ENCODE data around the gene HSP90AA1. TPM values are rescaled to one million over a fixed set of nuclear protein-coding genes. Genes with fewer than 3 reads are reported as not detected.
A peak's percentile ranks its signal among the peaks of the same experiment; 100 is the strongest.
"Not testable (repeated sequence)": the region's sequence is repeated elsewhere in the genome, so short reads cannot be mapped to it uniquely, and the experiment has no call there.

Gene HSP90AA1
- 535 TPM for polyA plus RNA-seq (2012; ENCODE audit: low read depth, missing spikeins)

DNA sequence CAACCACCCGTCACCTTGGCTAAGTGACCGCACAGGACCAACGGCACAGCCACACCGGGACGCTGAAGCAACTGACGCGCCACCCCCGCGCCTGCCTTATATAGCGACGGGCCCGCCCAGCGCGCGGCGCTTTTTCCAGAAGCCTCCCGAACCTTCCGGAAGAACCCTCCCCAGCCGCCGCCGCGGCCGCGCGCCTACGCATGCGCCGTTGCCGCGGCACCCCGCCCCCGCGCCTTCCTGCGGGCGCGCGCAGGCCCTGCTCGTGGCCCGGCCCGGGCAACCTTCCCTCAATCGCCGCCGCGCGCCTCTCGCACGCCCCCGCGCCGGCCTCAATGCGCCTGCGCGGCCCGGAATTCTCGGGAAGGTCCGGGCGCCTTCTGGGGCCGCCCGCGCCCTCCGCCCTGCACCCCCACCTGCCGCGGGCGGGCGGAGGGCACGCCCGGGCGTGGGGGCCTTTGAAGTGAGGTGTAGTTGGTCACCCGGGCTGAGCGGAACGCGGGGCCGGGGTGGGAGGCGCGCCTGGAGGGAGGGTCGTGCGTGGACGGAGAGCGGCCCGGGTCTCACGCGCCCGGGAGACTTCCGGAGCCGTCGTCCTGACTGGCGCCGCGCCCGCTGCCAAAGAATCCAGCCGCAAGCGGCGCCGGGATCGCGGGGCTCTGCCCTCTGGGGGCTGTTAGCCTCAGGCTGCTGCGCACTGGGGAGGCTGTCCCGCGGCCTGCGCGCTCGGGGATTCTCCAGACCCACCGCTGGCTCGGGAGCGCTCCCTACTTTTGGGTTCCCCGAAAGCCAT, at the start of gene HSP90AA1:
HSP90AA1 (minus strand) TSS at position 73 of the 790 bp plus-strand sequence. CDS start 666 bp downstream, outside the sequence.
- peak; percentile 93 for FAIRE-seq
- DNase-seq (ENCODE audit: insufficient read length, low spot score), result peak; percentile 90
- peak; percentile 91 for TF ChIP-seq TAF1 (IDR thresholded peaks at IDR 0.05; ENCODE audit: low read depth, low read length)
- peak; percentile 99 for TF ChIP-seq POLR2A (IDR thresholded peaks at IDR 0.05; ENCODE audit: low read depth, low read length)
- TF ChIP-seq SPI1 (IDR thresholded peaks at IDR 0.05; ENCODE audit: low read depth, low read length), result no peak
- no peak for TF ChIP-seq PAX5 (IDR thresholded peaks at IDR 0.05; ENCODE audit: insufficient read depth, low read length, severe bottlenecking)
- peak; percentile 91 for TF ChIP-seq POU2F2 (IDR thresholded peaks at IDR 0.05; ENCODE audit: low read depth, low read length)
- TF ChIP-seq POLR2AphosphoS5 (IDR thresholded peaks at IDR 0.05; ENCODE audit: low read depth, low read length), result peak; percentile 99

DNA sequence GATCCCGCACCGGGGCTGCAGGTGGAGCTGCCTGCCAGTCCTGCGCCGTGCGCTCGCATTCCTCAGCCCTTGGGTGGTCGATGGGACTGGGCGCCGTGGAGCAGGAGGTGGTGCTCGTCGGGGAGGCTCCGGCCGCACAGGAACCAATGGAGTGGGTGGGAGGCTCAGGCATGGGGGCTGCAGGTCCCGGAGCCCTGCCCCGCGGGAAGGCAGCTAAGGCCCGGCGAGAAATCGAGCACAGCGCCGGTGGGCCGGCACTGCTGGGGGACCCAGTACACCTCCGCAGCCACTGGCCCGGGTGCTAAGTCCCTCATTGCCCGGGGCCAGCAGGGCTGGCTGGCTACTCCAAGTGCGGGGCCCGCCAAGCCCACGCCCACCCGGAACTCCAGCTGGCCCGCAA, 48.6 kb upstream of the HSP90AA1 start:
- DNase-seq (ENCODE audit: insufficient read length, low spot score); FAIRE-seq: not testable (repeated sequence)

DNA sequence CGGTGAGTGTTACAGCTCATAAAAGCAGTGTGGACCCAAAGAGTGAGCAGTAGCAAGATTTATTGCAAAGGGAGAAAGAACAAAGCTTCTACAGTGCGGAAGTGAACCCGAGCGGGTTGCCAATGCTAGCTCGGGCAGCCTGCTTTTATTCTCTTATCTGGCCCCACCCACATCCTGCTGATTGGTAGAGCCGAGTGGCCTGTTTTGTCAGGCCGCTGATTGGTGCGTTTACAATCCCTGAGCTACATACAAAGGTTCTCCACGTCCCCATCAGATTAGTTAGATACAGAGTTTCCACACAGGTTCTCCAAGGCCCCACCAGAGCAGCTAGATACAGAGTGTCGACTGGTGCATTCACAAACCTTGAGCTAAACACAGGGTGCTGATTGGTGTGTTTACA, 47.9 kb upstream of the HSP90AA1 start:
- not testable (repeated sequence) for FAIRE-seq; DNase-seq (ENCODE audit: insufficient read length, low spot score)

DNA sequence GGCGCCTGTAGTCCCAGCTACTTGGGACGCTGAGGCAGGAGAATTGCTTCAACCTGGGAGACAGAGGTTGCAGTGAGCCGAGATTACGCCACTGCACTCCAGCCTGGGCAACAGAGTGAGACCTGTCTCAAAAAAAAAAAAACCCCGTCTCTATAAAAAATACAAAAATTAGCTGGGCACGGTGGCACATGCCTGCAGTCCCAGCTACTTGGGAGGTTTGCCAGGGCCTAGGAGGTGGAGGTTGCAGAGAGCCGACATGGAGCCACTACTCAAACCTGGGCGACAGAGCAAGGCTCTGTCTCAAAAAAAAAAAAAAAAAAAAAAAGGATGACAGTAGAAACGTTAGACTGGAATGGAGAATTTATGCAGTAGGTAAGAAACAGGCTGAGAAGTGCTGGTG, 47.2 kb upstream of the HSP90AA1 start:
- not testable (repeated sequence) for FAIRE-seq; DNase-seq (ENCODE audit: insufficient read length, low spot score)

DNA sequence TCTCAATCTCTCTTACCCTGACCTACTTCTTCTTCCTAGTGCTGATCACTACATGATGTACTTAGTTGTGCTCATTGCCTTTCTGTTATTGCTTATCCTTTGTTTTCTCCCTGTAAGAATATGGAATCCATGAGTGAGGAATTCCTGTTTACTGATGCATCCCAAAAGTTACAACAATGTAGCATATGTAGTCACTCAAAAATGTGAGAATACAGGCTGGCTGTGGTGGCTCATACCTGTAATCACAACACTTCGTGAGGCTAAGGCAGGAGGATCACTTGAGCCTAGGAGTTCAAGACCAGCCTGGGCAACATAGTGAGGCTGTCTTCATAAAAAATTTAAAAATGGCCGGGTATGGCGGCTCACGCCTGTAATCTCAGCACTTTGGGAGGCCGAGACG, 44.9 kb upstream of the HSP90AA1 start:
- no peak for FAIRE-seq
- no peak for DNase-seq (ENCODE audit: insufficient read length, low spot score)
- TF ChIP-seq TAF1 (IDR thresholded peaks at IDR 0.05; ENCODE audit: low read depth, low read length), result no peak
- TF ChIP-seq POLR2AphosphoS5 (IDR thresholded peaks at IDR 0.05; ENCODE audit: low read depth, low read length), result no peak
- no peak for TF ChIP-seq PAX5 (IDR thresholded peaks at IDR 0.05; ENCODE audit: insufficient read depth, low read length, severe bottlenecking)

DNA sequence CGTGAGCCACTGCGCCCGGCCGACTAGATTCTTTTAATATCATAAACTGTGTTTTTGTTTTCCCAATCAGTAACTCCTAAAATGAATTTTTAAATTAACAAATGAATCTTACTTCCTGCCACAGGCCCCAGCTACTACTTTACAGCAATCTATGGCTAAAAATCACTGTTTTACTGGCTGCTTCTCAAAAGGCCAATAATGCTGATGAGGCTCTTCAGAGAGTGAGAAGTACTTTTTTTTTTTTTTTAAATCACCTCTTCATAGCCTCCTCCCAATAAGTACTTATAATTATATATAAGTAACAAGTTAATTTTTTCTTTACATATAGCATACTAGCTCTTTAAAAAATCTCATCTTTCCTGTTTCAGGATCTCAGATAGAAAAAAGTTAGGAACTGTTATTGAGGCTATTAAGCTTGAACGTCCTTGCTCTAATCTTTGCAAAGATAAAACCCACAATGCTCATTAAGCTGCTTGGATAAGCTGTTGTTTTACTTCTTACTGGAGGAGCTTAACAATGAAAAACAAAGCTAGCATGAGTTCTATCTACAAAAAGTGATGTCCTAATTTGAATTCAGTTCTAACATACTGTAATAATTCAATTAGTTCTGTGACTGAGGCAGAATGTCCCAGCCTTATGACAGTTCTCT, 40.1 kb upstream of the HSP90AA1 start:
- FAIRE-seq (no peak), DNase-seq (ENCODE audit: insufficient read length, low spot score) (no peak)

DNA sequence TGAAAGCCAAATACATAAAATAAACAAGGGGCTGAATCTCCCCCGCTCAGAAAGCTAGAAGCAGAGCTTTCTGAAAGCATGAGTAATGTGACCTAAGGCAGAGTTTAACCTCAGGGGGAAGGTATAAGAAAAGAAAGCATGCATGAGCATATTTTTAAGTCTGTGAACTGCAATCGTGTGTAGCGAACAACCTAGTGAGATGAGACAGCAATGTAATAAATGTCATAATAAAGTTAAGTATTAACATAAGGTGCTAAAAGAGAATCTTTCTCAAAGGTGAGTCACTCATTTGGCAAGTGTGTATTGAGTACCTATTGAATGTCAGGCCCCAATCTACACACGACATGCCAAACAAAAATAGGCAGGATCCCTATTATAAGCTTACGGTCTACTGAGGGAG, 38.7 kb upstream of the HSP90AA1 start:
- DNase-seq (ENCODE audit: insufficient read length, low spot score) (no peak), FAIRE-seq (no peak)
- no peak for TF ChIP-seq TAF1 (IDR thresholded peaks at IDR 0.05; ENCODE audit: low read depth, low read length)
- no peak for TF ChIP-seq POU2F2 (IDR thresholded peaks at IDR 0.05; ENCODE audit: low read depth, low read length)
- no peak for TF ChIP-seq POLR2A (IDR thresholded peaks at IDR 0.05; ENCODE audit: low read depth, low read length)
- no peak for TF ChIP-seq SPI1 (IDR thresholded peaks at IDR 0.05; ENCODE audit: low read depth, low read length)
- no peak for TF ChIP-seq POLR2AphosphoS5 (IDR thresholded peaks at IDR 0.05; ENCODE audit: low read depth, low read length)
- TF ChIP-seq PAX5 (IDR thresholded peaks at IDR 0.05; ENCODE audit: insufficient read depth, low read length, severe bottlenecking), result no peak

More for the DNA sequence above, 40.1 kb upstream of the HSP90AA1 start:
- no peak for TF ChIP-seq SPI1 (IDR thresholded peaks at IDR 0.05; ENCODE audit: low read depth, low read length)
- TF ChIP-seq POU2F2 (IDR thresholded peaks at IDR 0.05; ENCODE audit: low read depth, low read length), result no peak
- TF ChIP-seq TAF1 (IDR thresholded peaks at IDR 0.05; ENCODE audit: low read depth, low read length), result no peak
- no peak for TF ChIP-seq POLR2AphosphoS5 (IDR thresholded peaks at IDR 0.05; ENCODE audit: low read depth, low read length)
- no peak for TF ChIP-seq PAX5 (IDR thresholded peaks at IDR 0.05; ENCODE audit: insufficient read depth, low read length, severe bottlenecking)
- no peak for TF ChIP-seq POLR2A (IDR thresholded peaks at IDR 0.05; ENCODE audit: low read depth, low read length)

DNA sequence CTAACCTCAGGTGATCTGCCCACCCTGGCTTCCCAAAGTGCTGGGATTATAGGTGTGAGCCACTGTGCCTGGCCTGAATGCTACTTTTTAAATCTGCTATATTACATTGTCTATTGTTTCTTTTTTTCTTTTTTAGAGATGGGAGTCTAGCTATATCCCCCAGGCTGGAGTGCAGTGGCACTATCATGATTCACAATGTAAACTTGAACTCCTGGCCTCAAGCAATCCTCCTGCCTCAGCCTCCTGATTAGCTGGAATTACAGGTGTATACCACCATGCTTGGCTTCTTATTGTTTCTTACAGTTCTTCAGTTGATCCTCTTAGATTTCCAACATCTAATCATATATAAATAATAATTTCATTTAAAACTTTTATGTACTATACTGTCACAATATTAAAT, 37.6 kb upstream of the HSP90AA1 start:
- no peak for DNase-seq (ENCODE audit: insufficient read length, low spot score)
- no peak for FAIRE-seq
- TF ChIP-seq PAX5 (IDR thresholded peaks at IDR 0.05; ENCODE audit: insufficient read depth, low read length, severe bottlenecking) (no peak), SPI1 (IDR thresholded peaks at IDR 0.05; ENCODE audit: low read depth, low read length) (no peak), POU2F2 (IDR thresholded peaks at IDR 0.05; ENCODE audit: low read depth, low read length) (no peak), POLR2AphosphoS5 (IDR thresholded peaks at IDR 0.05; ENCODE audit: low read depth, low read length) (no peak), POLR2A (IDR thresholded peaks at IDR 0.05; ENCODE audit: low read depth, low read length) (no peak), TAF1 (IDR thresholded peaks at IDR 0.05; ENCODE audit: low read depth, low read length) (no peak)

DNA sequence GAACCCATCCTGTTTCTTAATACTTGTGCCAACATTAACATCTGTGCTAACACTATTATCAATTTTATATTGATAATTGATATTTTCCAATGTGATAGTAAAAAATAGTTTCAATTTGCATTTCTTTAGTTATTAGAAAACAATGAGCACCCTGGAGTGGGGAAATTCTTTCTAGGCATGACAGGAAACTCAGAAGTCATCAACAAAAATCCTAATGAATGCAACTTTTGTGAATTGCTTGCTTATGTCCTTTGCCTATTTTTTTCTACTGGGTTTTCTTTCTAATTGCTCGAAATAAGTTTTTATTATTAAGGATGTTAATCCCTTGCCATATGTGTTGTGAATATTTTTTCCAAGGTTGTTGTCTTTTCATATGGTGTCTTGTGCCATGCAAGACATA, 34.7 kb upstream of the HSP90AA1 start:
- FAIRE-seq (no peak), DNase-seq (ENCODE audit: insufficient read length, low spot score) (no peak)
- no peak for TF ChIP-seq PAX5 (IDR thresholded peaks at IDR 0.05; ENCODE audit: insufficient read depth, low read length, severe bottlenecking)
- TF ChIP-seq SPI1 (IDR thresholded peaks at IDR 0.05; ENCODE audit: low read depth, low read length), result no peak
- TF ChIP-seq POU2F2 (IDR thresholded peaks at IDR 0.05; ENCODE audit: low read depth, low read length), result no peak
- no peak for TF ChIP-seq POLR2A (IDR thresholded peaks at IDR 0.05; ENCODE audit: low read depth, low read length)
- TF ChIP-seq POLR2AphosphoS5 (IDR thresholded peaks at IDR 0.05; ENCODE audit: low read depth, low read length), result no peak
- TF ChIP-seq TAF1 (IDR thresholded peaks at IDR 0.05; ENCODE audit: low read depth, low read length), result no peak

DNA sequence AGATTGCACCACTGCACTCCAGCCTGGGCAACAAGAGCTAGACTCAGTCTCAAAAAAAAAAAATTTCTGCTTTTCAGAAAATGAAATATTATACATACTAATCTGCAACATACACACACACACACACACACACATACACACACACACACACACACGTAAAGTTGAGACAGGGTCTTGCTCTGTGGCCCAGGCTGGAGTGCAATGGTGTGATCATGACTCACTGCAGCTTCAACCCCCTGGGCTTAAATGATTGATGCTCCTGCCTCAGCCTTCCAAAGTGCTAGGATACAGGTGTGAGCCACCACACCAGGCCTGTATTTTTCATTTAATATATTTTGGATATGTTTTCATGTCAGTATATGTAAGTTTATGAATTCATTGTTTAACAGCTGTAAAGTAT, 34.0 kb upstream of the HSP90AA1 start:
- FAIRE-seq, result no peak

More for the DNA sequence above, 34.0 kb upstream of the HSP90AA1 start:
- TF ChIP-seq POLR2A (IDR thresholded peaks at IDR 0.05; ENCODE audit: low read depth, low read length), result no peak
- no peak for TF ChIP-seq POLR2AphosphoS5 (IDR thresholded peaks at IDR 0.05; ENCODE audit: low read depth, low read length)
- no peak for TF ChIP-seq PAX5 (IDR thresholded peaks at IDR 0.05; ENCODE audit: insufficient read depth, low read length, severe bottlenecking)
- TF ChIP-seq TAF1 (IDR thresholded peaks at IDR 0.05; ENCODE audit: low read depth, low read length), result no peak
- TF ChIP-seq SPI1 (IDR thresholded peaks at IDR 0.05; ENCODE audit: low read depth, low read length), result no peak
- no peak for TF ChIP-seq POU2F2 (IDR thresholded peaks at IDR 0.05; ENCODE audit: low read depth, low read length)
- DNase-seq (ENCODE audit: insufficient read length, low spot score), result no peak

Measured in GM12891 (cell line).